Activated CD4-positive, alpha-beta memory T cell treated with anti-CD3 and anti-CD28 coated beads for 36 hours (primary cell): Measurements from ENCODE around the gene TMCC3. TPM values are rescaled to one million over a fixed set of nuclear protein-coding genes. Genes with fewer than 3 reads are reported as not detected.
"Not testable (repeated sequence)": the region's sequence is repeated elsewhere in the genome, so short reads cannot be mapped to it uniquely, and the experiment has no call there.

Experiments
- CTCF ChIA-PET: fragments of 350-600 bp; sonication (Branson Sonifier 250); formaldehyde crosslinking; loops from one replicate; lab custom pipeline; 2021; ENCODE audit warnings: antibody characterized with exemption, inconsistent platforms; lab: Charles Lee
- POLR2A ChIA-PET: fragments of 350-600 bp; sonication (Branson Sonifier 250); formaldehyde crosslinking; loops from one replicate; lab custom pipeline; 2021; ENCODE audit warnings: antibody characterized with exemption; lab: Charles Lee
- DNase-seq: peaks from one replicate; pipeline ENCODE4 v3.0.0-alpha.2; 2020
- H3K27ac Mint-ChIP-seq: one replicate; pipeline ENCODE4 v1.8.0; 2021; ENCODE audit warnings: mixed read lengths
- H3K27me3 Mint-ChIP-seq: one replicate; pipeline ENCODE4 v1.8.0; 2021; ENCODE audit warnings: mixed read lengths
- H3K36me3 Mint-ChIP-seq: one replicate; pipeline ENCODE4 v1.8.0; 2021; ENCODE audit warnings: mixed read lengths
- H3K4me1 Mint-ChIP-seq: one replicate; pipeline ENCODE4 v1.8.0; 2021; ENCODE audit warnings: low read depth, mixed read lengths
- H3K4me3 Mint-ChIP-seq: one replicate; pipeline ENCODE4 v1.8.0; 2021; ENCODE audit warnings: mild to moderate bottlenecking, mixed read lengths
- H3K9me3 Mint-ChIP-seq: one replicate; pipeline ENCODE4 v1.8.0; 2021; ENCODE audit warnings: mixed read lengths
- intact Hi-C: fragments of 100-400 bp; cut with micrococcal nuclease; formaldehyde crosslinking; loops from one replicate; pipeline ENCODE4 v1.15.1; 2023
- total RNA-seq, 2 experiments: library from RNA; stranded (reverse); gene quantifications; one replicate each; pipeline ENCODE4 v1.2.3, GENCODE V29; 2021

The TMCC3 gene
- total RNA-seq, 2 experiments from 2014 or later: 0.36 to 0.43 TPM

DNA sequence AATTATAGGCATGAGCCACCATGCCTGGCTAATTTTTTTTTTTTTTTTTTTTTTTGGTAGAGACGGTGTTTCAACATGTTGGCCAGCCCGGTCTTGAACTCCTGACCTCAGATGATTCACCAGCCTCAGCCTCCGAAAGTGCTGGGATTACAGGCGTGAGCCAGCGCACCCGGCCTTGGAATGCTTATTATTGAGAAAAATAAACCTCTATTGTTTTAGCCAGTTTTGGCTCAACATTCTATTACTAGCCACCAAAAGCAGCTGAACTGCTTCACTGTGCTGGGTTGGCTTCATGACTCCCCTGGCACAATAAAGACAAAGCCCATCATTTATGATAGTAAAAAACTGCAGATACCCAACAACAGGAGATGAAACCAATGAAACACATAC is 97.2 kb downstream of the TMCC3 start:
- POLR2A ChIA-PET: no interaction called here
- Mint-ChIP-seq H3K36me3 (peaks cover 1% of the 10 kb centered on the region), H3K4me1 (no peaks in the 10 kb centered on the region), H3K9me3 (peaks cover 3% of the 10 kb centered on the region), H3K27ac (no peak overlapping the region), H3K4me3 (no peak overlapping the region), H3K27me3 (peaks cover 5% of the 10 kb centered on the region)
- DNase-seq: no peak
- intact Hi-C loops: no loop called here
- CTCF ChIA-PET: no interaction called here

DNA sequence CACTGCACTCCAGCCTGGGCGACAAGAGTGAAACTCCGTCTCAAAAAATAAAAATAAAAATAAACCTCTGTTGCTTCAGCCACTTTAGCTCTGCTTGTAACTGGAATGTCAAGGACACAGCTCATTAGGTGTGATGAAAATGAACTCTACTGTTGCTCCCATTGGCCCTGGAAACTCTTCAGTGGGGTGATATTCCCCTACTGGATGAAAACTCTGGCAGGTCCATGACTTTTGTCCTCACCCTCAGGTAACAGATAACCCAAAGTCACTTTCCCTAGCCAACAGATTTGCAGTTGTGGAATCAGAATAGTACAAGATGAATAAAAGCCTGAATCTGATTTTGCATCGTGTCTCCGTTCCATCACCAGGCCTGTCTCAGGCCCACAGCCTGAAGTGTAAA is 98.5 kb downstream of the TMCC3 start:
- Mint-ChIP-seq H3K27ac (no peak overlapping the region), H3K4me3 (no peak overlapping the region), H3K27me3 (peaks cover 1% of the 10 kb centered on the region), H3K4me1 (no peaks in the 10 kb centered on the region), H3K9me3 (peaks cover 16% of the 10 kb centered on the region), H3K36me3 (peaks cover 8% of the 10 kb centered on the region)
- no peak for DNase-seq
- ChIA-PET CTCF (no interaction called here), POLR2A (no interaction called here)
- intact Hi-C loops: no loop called here

DNA sequence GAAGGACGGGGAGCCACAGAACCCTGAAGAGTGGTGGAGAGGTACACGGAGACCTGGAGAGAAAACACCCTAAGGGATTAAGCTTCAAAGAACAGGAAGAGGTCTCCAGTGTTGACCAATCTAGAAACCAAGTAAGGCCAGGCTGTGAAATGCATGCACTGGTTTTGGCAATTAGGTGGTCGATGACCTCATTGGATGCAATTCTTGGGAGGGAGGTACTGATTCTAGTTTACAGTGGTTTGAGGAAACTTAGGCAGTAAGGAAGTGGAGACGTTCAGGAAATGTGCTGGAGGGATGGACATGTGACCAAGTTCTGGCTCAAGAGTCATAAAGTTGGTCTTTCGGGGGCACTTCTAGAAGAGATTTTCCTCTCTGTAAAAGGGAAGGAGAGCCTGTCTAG is 99.4 kb downstream of the TMCC3 start:
- no peak for DNase-seq
- intact Hi-C loops: no loop called here
- H3K27ac Mint-ChIP-seq: no peak overlapping the region
- H3K9me3 Mint-ChIP-seq: peaks cover 24% of the 10 kb centered on the region
- no peaks in the 10 kb centered on the region for H3K27me3 Mint-ChIP-seq
- CTCF ChIA-PET: no interaction called here
- H3K36me3 Mint-ChIP-seq: peaks cover 9% of the 10 kb centered on the region
- POLR2A ChIA-PET: no interaction called here
- no peaks in the 10 kb centered on the region for H3K4me1 Mint-ChIP-seq
- H3K4me3 Mint-ChIP-seq: no peak overlapping the region

DNA sequence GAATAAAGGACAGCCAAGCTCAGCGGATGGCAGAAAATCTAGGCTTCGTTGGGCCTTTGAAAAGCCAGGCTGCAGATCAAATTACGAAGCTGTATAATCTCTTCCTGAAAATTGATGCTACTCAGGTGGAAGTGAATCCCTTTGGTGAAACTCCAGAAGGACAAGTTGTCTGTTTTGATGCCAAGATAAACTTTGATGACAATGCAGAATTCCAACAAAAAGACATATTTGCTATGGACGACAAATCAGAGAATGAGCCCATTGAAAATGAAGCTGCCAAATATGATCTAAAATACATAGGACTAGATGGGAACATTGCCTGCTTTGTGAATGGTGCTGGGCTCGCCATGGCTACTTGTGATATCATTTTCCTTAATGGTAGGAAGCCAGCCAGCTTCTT is 101.5 kb downstream of the TMCC3 start:
- Mint-ChIP-seq H3K36me3 (peaks cover 14% of the 10 kb centered on the region), H3K9me3 (peaks cover 31% of the 10 kb centered on the region)
- H3K4me1 Mint-ChIP-seq, DNase-seq, H3K27me3 Mint-ChIP-seq, H3K4me3 Mint-ChIP-seq, H3K27ac Mint-ChIP-seq, intact Hi-C loops: not testable (repeated sequence)
- CTCF ChIA-PET: interaction anchor here (0.6 kb wide), 1 partner anchor 988 kb away, joined by 4 read pairs; no protein-coding TSS in a partner anchor
- POLR2A ChIA-PET: interaction anchor here (1.0 kb wide), 1 partner anchor 43 kb away, joined by 4 read pairs; no protein-coding TSS in a partner anchor

DNA sequence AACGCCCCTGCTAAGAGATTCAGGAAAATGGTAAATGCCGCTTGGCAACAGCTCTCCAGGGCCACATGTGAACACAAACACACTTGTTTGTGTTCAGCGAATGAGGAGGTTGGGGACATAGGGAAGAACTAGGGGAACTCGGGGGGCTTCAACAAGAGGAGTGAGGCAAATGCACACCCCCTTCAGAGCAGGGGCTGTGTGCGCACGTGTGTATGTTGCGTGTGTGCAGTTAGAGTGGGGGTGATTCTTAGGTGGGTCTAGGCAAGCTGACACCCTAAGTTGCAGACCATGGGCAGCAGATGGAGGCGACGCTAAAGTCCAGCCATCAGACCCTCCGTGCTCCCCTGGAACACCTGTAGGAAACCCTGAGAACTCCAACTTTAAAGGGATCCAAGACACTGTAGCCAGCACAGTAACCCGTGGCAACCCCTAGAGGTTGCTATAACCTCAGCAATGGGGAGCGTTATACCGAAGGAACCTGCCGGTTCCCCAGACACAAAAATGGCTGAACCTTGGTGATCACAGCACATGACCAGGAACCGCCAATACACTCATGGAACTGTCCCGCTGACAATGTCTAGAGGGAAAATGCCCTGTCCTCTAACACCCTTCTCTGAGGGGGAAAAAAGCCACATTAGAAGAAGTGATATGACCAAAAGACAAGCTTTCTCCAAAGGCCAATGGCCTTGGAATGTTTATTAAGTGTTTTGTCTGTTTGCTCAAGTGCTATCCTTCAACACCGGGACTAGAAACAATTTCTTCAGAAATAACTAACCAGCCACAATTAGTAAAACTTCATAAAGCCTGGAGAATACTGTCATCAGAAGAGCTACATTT is 104.2 kb downstream of the TMCC3 start:
- ChIA-PET CTCF (interaction anchor here (0.6 to 0.8 kb wide), 2 partner anchors 45 to 866 kb away, joined by 3 to 4 read pairs; no protein-coding TSS in a partner anchor), POLR2A (no interaction called here)
- Mint-ChIP-seq H3K27me3 (no peaks in the 10 kb centered on the region), H3K9me3 (peaks cover 31% of the 10 kb centered on the region), H3K4me3 (no peak overlapping the region), H3K27ac (no peak overlapping the region), H3K36me3 (peaks cover 14% of the 10 kb centered on the region), H3K4me1 (no peaks in the 10 kb centered on the region)
- DNase-seq: no peak
- intact Hi-C loops: no loop called here

DNA sequence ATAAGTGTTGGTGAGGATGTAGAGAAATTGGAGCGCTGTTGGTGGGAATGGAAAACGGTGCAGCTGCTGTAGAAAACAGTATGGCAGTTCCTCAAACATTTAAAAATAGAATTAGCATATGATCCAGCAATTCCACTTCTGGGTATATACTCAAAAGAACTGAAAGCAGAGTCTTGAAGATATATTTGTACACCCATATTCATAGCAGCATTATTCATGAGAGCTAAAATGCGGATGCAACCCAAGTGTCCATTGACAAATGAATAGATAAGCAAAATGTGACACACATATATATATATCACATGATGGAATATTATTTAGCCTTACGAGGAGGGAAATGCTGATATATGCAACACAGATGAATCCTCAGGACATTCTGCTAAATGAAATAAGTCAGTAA is 106.0 kb downstream of the TMCC3 start:
- H3K27me3 Mint-ChIP-seq: no peaks in the 10 kb centered on the region
- peaks cover 14% of the 10 kb centered on the region for H3K36me3 Mint-ChIP-seq
- DNase-seq: no peak
- no peaks in the 10 kb centered on the region for H3K4me1 Mint-ChIP-seq
- peaks cover 31% of the 10 kb centered on the region for H3K9me3 Mint-ChIP-seq
- H3K27ac Mint-ChIP-seq: no peak overlapping the region
- intact Hi-C loops: no loop called here
- CTCF ChIA-PET: no interaction called here
- POLR2A ChIA-PET: no interaction called here
- H3K4me3 Mint-ChIP-seq: no peak overlapping the region

DNA sequence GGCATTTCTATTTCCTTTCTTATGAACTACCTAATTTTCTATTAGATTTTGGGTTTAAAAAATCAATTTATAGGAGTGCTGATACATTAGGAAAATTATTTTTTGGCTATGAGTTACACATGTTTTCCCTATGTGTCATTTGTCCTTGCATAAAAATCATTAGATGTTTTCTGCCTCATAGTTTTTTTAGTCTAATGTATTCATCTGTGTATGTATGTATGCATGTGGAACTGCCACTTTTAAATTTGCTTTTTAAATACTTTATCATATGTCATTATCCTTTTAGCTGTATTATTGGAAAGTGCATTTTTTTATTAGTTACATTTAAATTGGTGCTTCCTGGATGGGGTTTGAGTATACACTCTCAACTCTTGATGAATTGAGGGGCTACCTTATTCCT is 112.0 kb downstream of the TMCC3 start:
- H3K4me3 Mint-ChIP-seq: no peak overlapping the region
- no peaks in the 10 kb centered on the region for H3K36me3 Mint-ChIP-seq
- DNase-seq: no peak
- ChIA-PET CTCF (interaction anchor here (1.8 kb wide), 1 partner anchor 403 kb away, joined by 8 read pairs; no protein-coding TSS in a partner anchor), POLR2A (no interaction called here)
- intact Hi-C loops: no loop called here
- H3K27me3 Mint-ChIP-seq: no peaks in the 10 kb centered on the region
- H3K27ac Mint-ChIP-seq: no peak overlapping the region
- no peaks in the 10 kb centered on the region for H3K4me1 Mint-ChIP-seq
- H3K9me3 Mint-ChIP-seq: no peaks in the 10 kb centered on the region

DNA sequence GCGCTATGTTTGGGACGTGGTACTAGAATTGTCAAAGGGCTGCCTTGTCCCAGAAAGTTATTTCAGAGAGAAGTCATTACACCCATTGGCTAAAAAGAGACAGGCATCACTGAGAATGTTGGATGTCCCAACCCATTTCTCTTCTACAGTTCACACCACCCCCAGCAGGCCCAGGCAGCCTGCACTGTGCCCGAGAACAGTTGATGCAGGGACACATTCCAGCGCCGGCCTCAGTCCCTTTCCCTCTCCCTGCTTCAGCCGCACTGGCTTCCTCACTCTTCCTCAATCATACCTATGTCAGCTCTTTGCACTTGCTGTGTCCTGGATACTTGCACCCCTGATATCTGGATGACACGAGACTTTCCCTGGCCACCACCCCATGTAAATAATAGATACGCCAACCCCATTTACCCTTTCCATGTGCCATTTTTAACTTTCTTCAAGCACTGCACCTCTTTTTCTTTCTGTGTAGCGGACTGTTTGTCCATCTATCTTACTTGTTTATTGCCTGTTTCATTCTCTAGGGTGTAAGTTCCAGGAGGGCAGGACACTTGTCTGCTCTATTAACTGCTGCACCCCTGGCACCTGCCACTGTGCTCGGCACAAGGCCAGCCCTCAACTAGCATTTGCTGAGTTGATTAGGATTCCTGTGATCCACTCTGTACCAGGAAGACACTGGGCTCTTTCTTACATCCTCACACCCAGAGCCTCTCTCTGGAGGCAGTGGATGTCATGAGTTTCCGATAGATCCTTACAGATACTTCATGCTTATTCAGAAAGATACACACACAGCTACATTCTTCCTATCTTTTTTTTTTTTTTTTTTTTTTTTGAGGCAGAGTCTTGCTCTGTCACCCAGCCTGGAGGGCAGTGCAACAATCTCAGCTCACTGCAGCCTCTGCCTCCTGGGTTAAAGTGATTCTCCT is 114.1 kb downstream of the TMCC3 start:
- Mint-ChIP-seq H3K4me1 (no peaks in the 10 kb centered on the region), H3K9me3 (no peaks in the 10 kb centered on the region), H3K27ac (no peak overlapping the region), H3K27me3 (peaks cover 2% of the 10 kb centered on the region), H3K4me3 (no peak overlapping the region), H3K36me3 (no peaks in the 10 kb centered on the region)
- no peak for DNase-seq
- intact Hi-C loops: no loop called here
- POLR2A ChIA-PET: no interaction called here
- CTCF ChIA-PET: interaction anchor here (0.7 to 2.3 kb wide), 4 partner anchors 390 to 981 kb away, joined by 3 to 20 read pairs (median 7); no protein-coding TSS in a partner anchor

DNA sequence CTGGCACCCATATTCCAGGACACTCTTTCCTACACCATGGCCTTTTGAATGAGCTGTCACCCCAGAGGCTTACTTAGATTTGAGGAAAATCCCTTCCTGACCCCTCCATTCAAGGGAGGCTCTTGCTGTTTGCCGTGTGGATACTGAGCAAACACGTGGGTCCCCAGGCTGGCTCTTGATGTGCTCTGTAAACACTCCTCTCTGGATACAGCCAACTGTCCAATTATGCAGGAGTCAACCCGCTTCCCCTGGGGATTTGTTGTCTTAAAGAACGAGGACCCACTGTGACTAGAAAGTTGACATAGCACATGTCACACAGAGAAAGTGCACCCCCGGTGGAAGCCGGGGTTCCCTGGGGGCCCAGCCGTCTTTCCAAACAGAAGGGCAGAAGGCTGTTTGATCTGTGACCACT is 114.8 kb downstream of the TMCC3 start:
- no peaks in the 10 kb centered on the region for H3K36me3 Mint-ChIP-seq
- ChIA-PET POLR2A (interaction anchor here (1.1 kb wide), 1 partner anchor 41 kb away, joined by 3 read pairs; no protein-coding TSS in a partner anchor), CTCF (interaction anchor here (1.3 to 2.3 kb wide), 5 partner anchors 390 to 433 kb away, joined by 4 to 20 read pairs (median 6); no protein-coding TSS in a partner anchor)
- H3K4me3 Mint-ChIP-seq: no peak overlapping the region
- DNase-seq: no peak
- intact Hi-C loops: no loop called here
- H3K27ac Mint-ChIP-seq: no peak overlapping the region
- H3K27me3 Mint-ChIP-seq: peaks cover 4% of the 10 kb centered on the region
- no peaks in the 10 kb centered on the region for H3K9me3 Mint-ChIP-seq
- H3K4me1 Mint-ChIP-seq: no peaks in the 10 kb centered on the region

DNA sequence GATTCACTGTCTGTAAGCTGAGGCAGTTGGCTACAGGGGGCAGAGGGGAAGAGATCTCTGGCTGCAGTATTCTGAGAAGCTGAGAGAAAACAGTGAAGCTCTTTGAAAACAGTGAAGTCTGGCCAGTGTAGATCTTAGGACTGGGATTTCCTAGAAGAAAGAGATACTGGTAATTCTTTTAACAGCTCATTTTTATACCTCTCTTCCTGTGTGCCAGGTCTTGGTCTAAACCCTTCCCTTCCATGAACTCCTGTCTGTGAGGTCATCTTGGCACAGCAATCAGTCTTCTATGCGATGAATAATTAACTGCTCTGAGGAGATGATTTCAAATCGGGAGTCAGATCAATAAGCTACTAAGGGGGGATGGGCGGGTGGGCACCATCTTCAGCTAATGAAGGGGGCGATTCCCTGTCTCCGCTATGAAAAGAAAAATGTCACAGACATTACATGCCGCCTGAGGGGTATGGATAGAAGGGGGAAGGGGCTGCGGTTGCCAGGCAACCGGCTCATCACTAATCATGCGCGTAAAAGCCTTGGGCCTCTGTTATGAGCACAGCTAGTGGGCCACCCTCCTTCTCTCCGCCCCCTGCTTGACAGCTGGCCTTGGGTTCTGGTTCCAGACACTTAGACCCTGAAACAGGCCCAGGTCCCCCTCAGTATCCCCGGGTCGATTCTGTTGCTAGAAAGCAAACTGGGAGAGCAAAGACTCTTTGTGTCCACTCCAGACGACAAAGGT is 115.4 kb downstream of the TMCC3 start:
- no peaks in the 10 kb centered on the region for H3K36me3 Mint-ChIP-seq
- H3K27ac Mint-ChIP-seq: no peak overlapping the region
- ChIA-PET POLR2A (interaction anchor here (1.1 to 1.3 kb wide), 2 partner anchors 42 to 386 kb away, joined by 3 read pairs; partner anchors contain the start of gene PLXNC1), CTCF (interaction anchor here (0.8 to 2.3 kb wide), 9 partner anchors 54 to 433 kb away, joined by 3 to 20 read pairs (median 4); no protein-coding TSS in a partner anchor)
- H3K4me3 Mint-ChIP-seq: no peak overlapping the region
- no peak for DNase-seq
- intact Hi-C loops: loop anchor here (5.0 kb wide), 2 partner anchors 78 to 208 kb away; partner anchors contain the start of gene CEP83
- H3K9me3 Mint-ChIP-seq: no peaks in the 10 kb centered on the region
- H3K27me3 Mint-ChIP-seq: peaks cover 5% of the 10 kb centered on the region
- H3K4me1 Mint-ChIP-seq: no peaks in the 10 kb centered on the region

DNA sequence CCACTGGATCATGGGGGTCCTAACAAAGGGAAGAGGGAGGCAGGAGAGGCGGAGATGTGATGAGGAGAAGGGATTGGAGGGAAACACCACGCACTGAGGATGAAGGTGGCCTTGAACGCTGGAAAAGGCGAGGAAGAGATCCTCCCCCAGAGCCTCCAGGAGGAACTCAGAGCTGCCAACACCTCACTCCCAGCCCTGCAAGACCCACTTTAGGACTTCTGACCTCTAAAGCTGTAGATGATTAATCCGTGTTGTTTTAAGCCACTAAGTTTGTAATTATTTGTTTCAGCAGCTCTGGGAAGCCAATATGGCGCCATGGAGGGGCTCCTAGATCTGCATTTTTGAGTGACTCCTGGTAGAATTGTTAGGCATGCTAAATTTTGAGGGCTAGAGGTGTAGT is 116.1 kb downstream of the TMCC3 start:
- Mint-ChIP-seq H3K36me3 (no peaks in the 10 kb centered on the region), H3K27ac (no peak overlapping the region), H3K27me3 (peaks cover 5% of the 10 kb centered on the region), H3K4me3 (no peak overlapping the region), H3K4me1 (no peaks in the 10 kb centered on the region), H3K9me3 (no peaks in the 10 kb centered on the region)
- intact Hi-C loops: loop anchor here (5.0 kb wide), 2 partner anchors 77 to 207 kb away; partner anchors contain the start of gene CEP83
- POLR2A ChIA-PET: interaction anchor here (1.1 to 1.3 kb wide), 2 partner anchors 42 to 386 kb away, joined by 3 read pairs; partner anchors contain the start of gene PLXNC1
- CTCF ChIA-PET: interaction anchor here (0.7 to 2.3 kb wide), 10 partner anchors 54 to 1429 kb away, joined by 3 to 20 read pairs (median 4); no protein-coding TSS in a partner anchor
- DNase-seq: no peak
